Measurements from ENCODE around the gene PHACTR1.

PHACTR1 gene

GRCh38 chr6:13025893-13026499 is 309.4 kb downstream of the PHACTR1 start:
- TF ChIP-seq EP300 (IDR thresholded peaks at IDR 0.05; ENCODE audit: borderline replicate concordance) (no peak), CREB1 (IDR thresholded peaks at IDR 0.05; ENCODE audit: low read depth) (no peak), TCF12 (IDR thresholded peaks at IDR 0.05; ENCODE audit: low read depth) (no peak), RAD21 (IDR thresholded peaks at IDR 0.05; ENCODE audit: low read depth) (no peak), CEBPB (IDR thresholded peaks at IDR 0.05) (no peak), ZBTB7A (IDR thresholded peaks at IDR 0.05; ENCODE audit: low read depth) (no peak), REST (IDR thresholded peaks at IDR 0.05; ENCODE audit: low read depth) (no peak), NFIC (IDR thresholded peaks at IDR 0.05) (no peak), USF1 (IDR thresholded peaks at IDR 0.05) (no peak), EGR1 (IDR thresholded peaks at IDR 0.05) (no peak), MAX (IDR thresholded peaks at IDR 0.05) (no peak), YY1 (IDR thresholded peaks at IDR 0.05; ENCODE audit: low read depth) (no peak), FOXM1 (IDR thresholded peaks at IDR 0.05; ENCODE audit: borderline replicate concordance, low read depth) (no peak), TEAD4 (IDR thresholded peaks at IDR 0.05) (no peak), TAF1 (IDR thresholded peaks at IDR 0.05; ENCODE audit: low read depth) (no peak)

- TF ChIP-seq CREB1 (IDR thresholded peaks at IDR 0.05; ENCODE audit: low read depth) (no peak), RAD21 (IDR thresholded peaks at IDR 0.05; ENCODE audit: low read depth) (no peak), REST (IDR thresholded peaks at IDR 0.05; ENCODE audit: low read depth) (no peak), TEAD4 (IDR thresholded peaks at IDR 0.05) (no peak), YY1 (IDR thresholded peaks at IDR 0.05; ENCODE audit: low read depth) (no peak), ZBTB7A (IDR thresholded peaks at IDR 0.05; ENCODE audit: low read depth) (no peak), NFIC (IDR thresholded peaks at IDR 0.05) (no peak), TAF1 (IDR thresholded peaks at IDR 0.05; ENCODE audit: low read depth) (no peak), MAX (IDR thresholded peaks at IDR 0.05) (no peak), USF1 (IDR thresholded peaks at IDR 0.05) (no peak), TCF12 (IDR thresholded peaks at IDR 0.05; ENCODE audit: low read depth) (no peak), EGR1 (IDR thresholded peaks at IDR 0.05) (no peak), FOXM1 (IDR thresholded peaks at IDR 0.05; ENCODE audit: borderline replicate concordance, low read depth) (no peak), CEBPB (IDR thresholded peaks at IDR 0.05) (no peak), EP300 (IDR thresholded peaks at IDR 0.05; ENCODE audit: borderline replicate concordance) (no peak)
Measured at GRCh38 chr6:13026557-13026956, 310.0 kb downstream of the PHACTR1 start.

GRCh38 chr6:13027207-13027606 is 310.6 kb downstream of the PHACTR1 start:
- TF ChIP-seq TEAD4 (IDR thresholded peaks at IDR 0.05): no peak
- no peak for TF ChIP-seq RAD21 (IDR thresholded peaks at IDR 0.05; ENCODE audit: low read depth)
- no peak for TF ChIP-seq MAX (IDR thresholded peaks at IDR 0.05)
- no peak for TF ChIP-seq TCF12 (IDR thresholded peaks at IDR 0.05; ENCODE audit: low read depth)
- no peak for TF ChIP-seq YY1 (IDR thresholded peaks at IDR 0.05; ENCODE audit: low read depth)
- no peak for TF ChIP-seq ZBTB7A (IDR thresholded peaks at IDR 0.05; ENCODE audit: low read depth)
- no peak for TF ChIP-seq NFIC (IDR thresholded peaks at IDR 0.05)
- TF ChIP-seq CREB1 (IDR thresholded peaks at IDR 0.05; ENCODE audit: low read depth): no peak
- TF ChIP-seq REST (IDR thresholded peaks at IDR 0.05; ENCODE audit: low read depth): no peak
- no peak for TF ChIP-seq EP300 (IDR thresholded peaks at IDR 0.05; ENCODE audit: borderline replicate concordance)
- TF ChIP-seq EGR1 (IDR thresholded peaks at IDR 0.05): no peak
- no peak for TF ChIP-seq TAF1 (IDR thresholded peaks at IDR 0.05; ENCODE audit: low read depth)
- no peak for TF ChIP-seq USF1 (IDR thresholded peaks at IDR 0.05)

All from Ishikawa (cell line).